IMR-90 (cell line): ENCODE measurements around the gene CREBL2. TPM values are rescaled to one million over a fixed set of nuclear protein-coding genes. Genes with fewer than 3 reads are reported as not detected.

Experiments used
- ATAC-seq: fragments of 200-7000 bp; cut with Tn5 transposase; 2 replicates; pipeline ENCODE4 v1.9.1; 2020; ENCODE audit warnings: low read depth, mild to moderate bottlenecking, moderate library complexity
- BruUV-seq: library from RNA; stranded (reverse); fragments of 400-500 nt; replicated peaks from 2 replicates; lab custom pipeline; 2021; lab: Mats Ljungman, UMichigan
- CTCF ChIA-PET: fragments of 300-600 bp; formaldehyde crosslinking; extraction: SDS; loops from one replicate; lab custom pipeline; 2021; ENCODE audit warnings: antibody characterized with exemption; lab: Yijun Ruan, JAX
- POLR2A ChIA-PET: fragments of 300-600 bp; sonication (Branson Sonifier 250); formaldehyde crosslinking; loops from one replicate; lab custom pipeline; 2022; ENCODE audit warnings: antibody characterized with exemption; ENCODE audit not compliant: unreplicated experiment; lab: Charles Lee
- DNase-seq: peaks from one replicate; pipeline ENCODE4 v3.0.0; 2013
- H2AFZ ChIP-seq: replicated peaks from 2 replicates; pipeline ENCODE3; 2013; ENCODE audit warnings: low read length, mild to moderate bottlenecking; ENCODE audit not compliant: poor library complexity
- H2AK5ac ChIP-seq: 2 replicates; pipeline ENCODE4 v1.6.1; 2013; ENCODE audit warnings: low read depth, low read length, inconsistent platforms
- H2AK9ac ChIP-seq: replicated peaks from 2 replicates; pipeline ENCODE3; 2013; ENCODE audit warnings: mild to moderate bottlenecking, low read depth, low read length, moderate library complexity; ENCODE audit not compliant: poor library complexity
- H2BK120ac ChIP-seq: 2 replicates; pipeline ENCODE4 v1.6.1; 2013; ENCODE audit warnings: low read depth, low read length, inconsistent platforms
- H2BK15ac ChIP-seq: 3 replicates; pipeline ENCODE4 v1.6.1; 2013; ENCODE audit warnings: low read depth, low read length, inconsistent platforms
- H2BK20ac ChIP-seq: 2 replicates; pipeline ENCODE4 v1.6.1; 2013; ENCODE audit warnings: low read depth, mild to moderate bottlenecking, inconsistent platforms, low read length, moderate library complexity
- H2BK5ac ChIP-seq: 2 replicates; pipeline ENCODE4 v1.6.1; 2013; ENCODE audit warnings: mild to moderate bottlenecking, low read depth, low read length, inconsistent platforms; ENCODE audit not compliant: poor library complexity, severe bottlenecking
- H3K14ac ChIP-seq: replicated peaks from 2 replicates; pipeline ENCODE4 v1.6.1; 2013; ENCODE audit warnings: low read depth, low read length, inconsistent platforms
- H3K18ac ChIP-seq: 2 replicates; pipeline ENCODE4 v1.6.1; 2013; ENCODE audit warnings: low read depth, low read length, control low read depth
- H3K23ac ChIP-seq: 2 replicates; pipeline ENCODE4 v1.6.1; 2013; ENCODE audit warnings: low read depth, low read length, inconsistent platforms
- H3K27ac ChIP-seq: 2 replicates; pipeline ENCODE4 v1.5.1; 2013; ENCODE audit warnings: mild to moderate bottlenecking, control low read depth, low read length; ENCODE audit not compliant: insufficient read depth
- H3K27me3 ChIP-seq: 2 replicates; pipeline ENCODE4 v1.6.1; 2013; ENCODE audit warnings: low read length; ENCODE audit not compliant: control insufficient read depth, insufficient read depth
- H3K36me3 ChIP-seq: 2 replicates; pipeline ENCODE4 v1.6.1; 2013; ENCODE audit warnings: low read length, mixed read lengths; ENCODE audit not compliant: control insufficient read depth, insufficient read depth
- H3K4ac ChIP-seq: 2 replicates; pipeline ENCODE4 v1.6.1; 2013; ENCODE audit warnings: low read depth, low read length, inconsistent platforms
- H3K4me1 ChIP-seq: 2 replicates; pipeline ENCODE4 v1.6.1; 2013; ENCODE audit warnings: low read length, mixed read lengths; ENCODE audit not compliant: control insufficient read depth, insufficient read depth
- H3K4me2 ChIP-seq: 2 replicates; pipeline ENCODE4 v1.6.1; 2013; ENCODE audit warnings: low read depth, mild to moderate bottlenecking, control low read depth, low read length, moderate library complexity
- H3K4me3 ChIP-seq: 2 replicates; pipeline ENCODE4 v1.5.1; 2013; ENCODE audit warnings: low read depth, mild to moderate bottlenecking, control low read depth, low read length, moderate library complexity; ENCODE audit not compliant: insufficient read depth
- H3K56ac ChIP-seq: 2 replicates; pipeline ENCODE4 v1.6.1; 2013; ENCODE audit warnings: low read length, inconsistent platforms; ENCODE audit not compliant: insufficient read depth; ENCODE audit errors: extremely low read depth
- H3K79me1 ChIP-seq, 2 experiments: 2 replicates each; pipeline ENCODE4 v1.6.1; 2013; ENCODE audit warnings: low read length in 2 of 2, inconsistent platforms in 1 of 2, low read depth in 1 of 2
- H3K9ac ChIP-seq: 2 replicates; pipeline ENCODE4 v1.6.1; 2013; ENCODE audit warnings: low read depth, low read length, control low read depth
- H3K9me1 ChIP-seq: 2 replicates; pipeline ENCODE4 v1.6.1; 2013; ENCODE audit warnings: low read length, inconsistent platforms; ENCODE audit not compliant: insufficient read depth
- H3K9me3 ChIP-seq: 2 replicates; pipeline ENCODE4 v1.6.1; 2013; ENCODE audit warnings: low read length; ENCODE audit not compliant: control insufficient read depth, insufficient read depth
- H4K20me1 ChIP-seq: 2 replicates; pipeline ENCODE4 v1.6.1; 2013; ENCODE audit warnings: low read length, inconsistent platforms; ENCODE audit not compliant: insufficient read depth
- H4K5ac ChIP-seq: 2 replicates; pipeline ENCODE4 v1.6.1; 2013; ENCODE audit warnings: mild to moderate bottlenecking, low read depth, low read length, control low read depth
- H4K8ac ChIP-seq, 2 experiments: 2 replicates each; pipeline ENCODE4 v1.6.1; 2013; ENCODE audit warnings: low read depth in 2 of 2, low read length in 2 of 2, control low read depth in 1 of 2, inconsistent platforms in 1 of 2
- H4K91ac ChIP-seq: 2 replicates; pipeline ENCODE4 v1.6.1; 2013; ENCODE audit warnings: low read depth, low read length, inconsistent platforms; ENCODE audit not compliant: insufficient read depth
- CEBPB ChIP-seq: IDR thresholded peaks from 2 replicates; pipeline ENCODE4 v1.6.1; 2012; ENCODE audit warnings: low read depth, low read length, improper control_type of control experiment
- FOS ChIP-seq: fragments of 150-350 bp; IDR thresholded peaks from 2 replicates; pipeline ENCODE4 v1.6.1; 2016; ENCODE audit warnings: low read depth, low read length
- POLR2A ChIP-seq: IDR thresholded peaks from 2 replicates; pipeline ENCODE4 v1.6.1; 2012; ENCODE audit warnings: mild to moderate bottlenecking, low read depth, low read length
- WGBS, 2 experiments: methylation state at CpG; one replicate each; pipeline versions ENCODE4 v1.1.5 to v1.1.7; 2013; ENCODE audit warnings: missing lambda C conversion rate in 2 of 2; ENCODE audit not compliant: insufficient read length in 1 of 2; ENCODE audit errors: extremely low coverage in 2 of 2; 5-methylcytosine and 5-hydroxymethylcytosine counted together
- dilution Hi-C: fragments of 300-500 bp; cut with HindIII; formaldehyde crosslinking; loops from one replicate; pipeline ENCODE4 v1.14.3; 2018; ENCODE audit warnings: low sequenced_read_pairs; ENCODE audit not compliant: unreplicated experiment
- in situ Hi-C: fragments of 300-500 bp; cut with MboI; formaldehyde crosslinking; loops from 3 replicates; pipeline ENCODE4 v1.14.3; 2019; ENCODE audit warnings: low sequenced_read_pairs, inconsistent platforms, mixed read lengths
- intact Hi-C: fragments of 100-400 bp; cut with micrococcal nuclease; formaldehyde crosslinking; loops from 2 replicates; pipeline ENCODE4 v1.10.0; 2022
- polyA plus RNA-seq, 3 experiments: library from polyadenylated mRNA; depleted of rRNA; stranded (reverse); fragments of >200 nt; gene quantifications; 2 replicates each; pipeline ENCODE4 v1.2.3, GENCODE V29; 2012; ENCODE audit warnings: low replicate concordance in 1 of 3
- total RNA-seq: library from RNA; depleted of rRNA; stranded (reverse); fragments of >200 nt; gene quantifications from 2 replicates; pipeline ENCODE4 v1.2.3, GENCODE V29; 2012
- TF ChIP-seq, protein P1 (sequence below): fragments of 150-350 bp; IDR thresholded peaks from 2 replicates; pipeline ENCODE4 v1.6.1; 2017; ENCODE audit warnings: mild to moderate bottlenecking, antibody characterized with exemption, low read length, low read depth

Gene CREBL2
- total and polyA plus RNA-seq, 2 of the 4 experiments (the other 2 are of a cell fraction), result 11.5 to 19.0 TPM

DNA sequence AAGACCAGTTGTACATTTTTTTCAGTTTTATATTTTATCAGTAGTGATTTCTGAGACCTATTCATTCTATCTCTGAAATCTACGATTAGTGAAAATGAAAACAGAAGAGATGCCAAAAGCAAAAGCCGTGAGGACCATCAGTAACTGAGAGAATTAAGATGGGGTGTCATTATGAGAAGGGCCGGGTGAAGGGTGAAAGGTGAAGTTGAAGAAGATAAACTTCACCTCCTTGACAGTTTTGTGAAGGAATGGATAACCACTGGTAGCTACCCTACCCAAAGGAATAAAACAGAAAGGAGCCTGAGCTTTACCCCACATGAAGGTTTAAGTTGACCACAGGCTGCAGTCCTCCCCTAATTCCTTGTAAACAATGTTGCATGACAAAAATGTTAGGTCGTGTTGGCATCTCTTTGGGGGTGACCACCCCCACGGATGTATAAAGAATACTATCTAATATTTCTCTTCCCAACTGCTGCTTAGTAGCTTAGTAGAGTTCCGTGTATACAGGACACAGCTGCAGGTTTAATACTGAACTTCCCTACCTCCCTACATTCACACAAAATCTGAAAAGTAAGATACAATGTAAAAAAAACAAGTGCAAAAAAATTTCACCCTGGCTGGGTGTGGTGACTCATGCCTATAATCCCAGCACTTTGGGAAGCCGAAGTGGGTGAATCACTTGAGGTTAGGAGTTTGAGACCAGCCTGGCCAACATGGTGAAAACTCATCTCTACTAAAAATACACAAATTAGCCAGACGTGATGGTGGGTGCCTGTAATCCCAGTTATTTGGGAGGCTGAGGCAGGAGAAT is 60.4 kb downstream of the CREBL2 start:
- H3K23ac ChIP-seq, result no peak overlapping the region
- ChIA-PET CTCF (interaction anchor here (0.6 to 1.4 kb wide), 6 partner anchors 9 to 314 kb away, joined by 3 to 7 read pairs (median 4); no protein-coding TSS in a partner anchor), POLR2A (no interaction called here)
- no peak overlapping the region for H3K56ac ChIP-seq
- no peak overlapping the region for H2BK120ac ChIP-seq
- H2BK5ac ChIP-seq, result no peak overlapping the region
- DNase-seq, result peak; percentile 65
- no peak overlapping the region for H4K91ac ChIP-seq
- no peak overlapping the region for H2AK9ac ChIP-seq
- H3K4me1 ChIP-seq, result peaks cover 3% of the 10 kb centered on the region; the same call in 1 of the 2 replicates
- H2BK20ac ChIP-seq, result peak overlapping the region; percentile 26; the same call in 1 of the 2 replicates
- peaks cover 4% of the 10 kb centered on the region; the same call in 1 of the 2 replicates for H3K9me1 ChIP-seq
- H3K14ac ChIP-seq, result no peak overlapping the region
- no peak overlapping the region for H2AFZ ChIP-seq
- H3K4me3 ChIP-seq, result no peak overlapping the region
- no peak overlapping the region for H3K9ac ChIP-seq
- no peaks in the 10 kb centered on the region for H3K36me3 ChIP-seq
- no peaks in the 10 kb centered on the region for H3K9me3 ChIP-seq
- no peak overlapping the region for H3K27ac ChIP-seq
- no peak overlapping the region for H3K4ac ChIP-seq
- no peak overlapping the region; a peak in 1 of 4 replicates for H4K8ac ChIP-seq
- WGBS, 2 experiments, result no CpG with 5 or more reads among the region's 8 CpGs
- BruUV-seq, result no TSS peak
- dilution Hi-C loops, result no loop called here
- intact Hi-C loops, result no loop called here
- no peaks in the 10 kb centered on the region for H4K20me1 ChIP-seq
- no peak overlapping the region for H2AK5ac ChIP-seq
- peak; percentile 54 for ATAC-seq
- H3K79me1 ChIP-seq, result no peaks in the 10 kb centered on the region; a peak in 1 of 4 replicates
- TF ChIP-seq FOS (peak; percentile 77), POLR2A (no peak), CEBPB (no peak)
- TF ChIP-seq, protein P1, sequence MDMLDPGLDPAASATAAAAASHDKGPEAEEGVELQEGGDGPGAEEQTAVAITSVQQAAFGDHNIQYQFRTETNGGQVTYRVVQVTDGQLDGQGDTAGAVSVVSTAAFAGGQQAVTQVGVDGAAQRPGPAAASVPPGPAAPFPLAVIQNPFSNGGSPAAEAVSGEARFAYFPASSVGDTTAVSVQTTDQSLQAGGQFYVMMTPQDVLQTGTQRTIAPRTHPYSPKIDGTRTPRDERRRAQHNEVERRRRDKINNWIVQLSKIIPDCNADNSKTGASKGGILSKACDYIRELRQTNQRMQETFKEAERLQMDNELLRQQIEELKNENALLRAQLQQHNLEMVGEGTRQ, result no peak
- peak overlapping the region; percentile 28; the same call in 1 of the 2 replicates for H3K4me2 ChIP-seq
- peaks cover 3% of the 10 kb centered on the region; the same call in 1 of the 2 replicates for H3K27me3 ChIP-seq
- no peak overlapping the region for H4K5ac ChIP-seq
- H2BK15ac ChIP-seq, result no peak overlapping the region
- H3K18ac ChIP-seq, result no peak overlapping the region
- in situ Hi-C loops, result no loop called here
